NCI-H2171 (cell line): ENCODE data around the gene CAMKV.
"Not testable (repeated sequence)": the region's sequence is repeated elsewhere in the genome, so short reads cannot be mapped to it uniquely, and the experiment has no call there.

Experiments used
- DNase-seq: peaks from one replicate; lab custom pipeline; 2025; lab: John Stamatoyannopoulos, UW

CAMKV gene, protein sequence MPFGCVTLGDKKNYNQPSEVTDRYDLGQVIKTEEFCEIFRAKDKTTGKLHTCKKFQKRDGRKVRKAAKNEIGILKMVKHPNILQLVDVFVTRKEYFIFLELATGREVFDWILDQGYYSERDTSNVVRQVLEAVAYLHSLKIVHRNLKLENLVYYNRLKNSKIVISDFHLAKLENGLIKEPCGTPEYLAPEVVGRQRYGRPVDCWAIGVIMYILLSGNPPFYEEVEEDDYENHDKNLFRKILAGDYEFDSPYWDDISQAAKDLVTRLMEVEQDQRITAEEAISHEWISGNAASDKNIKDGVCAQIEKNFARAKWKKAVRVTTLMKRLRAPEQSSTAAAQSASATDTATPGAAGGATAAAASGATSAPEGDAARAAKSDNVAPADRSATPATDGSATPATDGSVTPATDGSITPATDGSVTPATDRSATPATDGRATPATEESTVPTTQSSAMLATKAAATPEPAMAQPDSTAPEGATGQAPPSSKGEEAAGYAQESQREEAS

DNA sequence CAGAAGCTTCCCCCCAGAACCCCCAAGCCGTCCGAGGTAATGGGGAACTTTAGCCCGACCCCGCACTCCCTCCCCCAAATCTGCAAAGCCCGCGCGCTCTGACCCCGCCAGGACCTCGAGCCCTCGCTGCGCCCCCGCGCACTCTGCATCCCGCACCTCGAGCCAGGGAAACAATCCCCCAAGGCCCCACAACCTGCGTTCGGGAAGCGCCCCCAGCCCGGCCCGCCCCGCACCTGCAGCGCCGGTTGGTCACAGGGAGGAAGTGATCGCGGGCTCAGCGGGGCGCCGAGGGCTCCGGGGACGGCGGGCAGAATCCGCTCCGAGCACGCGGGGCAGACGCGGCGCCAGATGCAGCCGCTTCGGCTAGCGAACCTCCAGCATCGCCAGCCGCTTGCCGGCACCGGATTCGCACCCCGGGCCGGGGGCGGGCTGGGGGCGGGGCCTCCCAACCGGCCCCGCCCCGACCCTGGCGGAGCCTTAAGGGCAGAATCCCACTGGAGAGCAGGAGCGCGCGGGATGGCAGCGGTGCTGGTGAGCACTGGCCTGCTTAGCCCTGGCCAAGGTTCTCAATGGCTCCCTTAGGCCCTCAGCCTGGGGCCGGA lies at the start of gene CAMKV:
TSS of gene CAMKV (minus strand) at position 382 of the 602 bp plus-strand sequence. CDS start 7,518 bp downstream, outside the sequence.
- DNase-seq = peak; percentile 53

GRCh38 chr3:49917806-49918590 lies 48.3 kb upstream of the CAMKV start:
- DNase-seq = not testable (repeated sequence)

DNA sequence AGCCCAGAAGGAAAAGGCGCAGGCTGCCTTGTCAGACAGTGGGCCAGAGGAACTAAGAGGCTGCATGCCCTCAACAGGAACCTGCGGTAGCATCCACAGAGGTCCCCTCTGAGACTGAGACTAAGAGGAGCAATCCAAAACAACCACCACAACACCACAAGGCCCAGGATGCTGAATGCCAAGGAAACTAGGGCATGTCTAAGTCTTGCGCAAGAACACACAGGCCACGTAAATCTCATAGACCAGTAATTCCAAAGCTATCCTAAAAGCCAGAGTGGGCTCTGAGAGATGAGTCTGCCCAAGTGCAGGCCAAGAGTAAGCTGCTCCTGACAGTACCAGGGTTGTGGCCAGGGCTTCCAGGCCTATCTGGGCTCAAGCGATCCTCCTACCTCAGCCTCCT lies 47.0 kb upstream of the CAMKV start:
- no peak for DNase-seq

GRCh38 chr3:49914906-49915305 lies 45.2 kb upstream of the CAMKV start:
- no peak for DNase-seq

DNA sequence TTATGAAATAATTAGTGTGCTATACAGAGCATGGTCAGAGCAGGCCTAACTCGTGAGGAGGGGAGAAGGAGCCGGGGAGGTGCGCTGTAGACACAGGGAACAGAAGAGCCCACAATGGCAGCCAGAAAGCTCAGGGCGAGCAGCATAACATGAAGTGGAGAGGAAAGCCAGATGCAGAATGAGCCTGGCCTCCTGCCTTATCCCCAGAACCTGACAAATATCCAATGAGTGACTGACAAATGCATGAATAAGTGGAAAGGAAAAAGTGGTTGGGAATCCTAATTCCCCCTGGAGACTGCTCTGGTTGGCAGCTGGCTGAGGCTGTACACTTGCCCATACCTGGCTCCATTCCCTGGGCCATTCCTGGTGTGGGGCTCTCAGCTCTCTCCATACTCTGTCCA lies 43.2 kb upstream of the CAMKV start:
- peak; percentile 33 for DNase-seq

GRCh38 chr3:49911611-49912010 lies 41.9 kb upstream of the CAMKV start:
- no peak for DNase-seq

DNA sequence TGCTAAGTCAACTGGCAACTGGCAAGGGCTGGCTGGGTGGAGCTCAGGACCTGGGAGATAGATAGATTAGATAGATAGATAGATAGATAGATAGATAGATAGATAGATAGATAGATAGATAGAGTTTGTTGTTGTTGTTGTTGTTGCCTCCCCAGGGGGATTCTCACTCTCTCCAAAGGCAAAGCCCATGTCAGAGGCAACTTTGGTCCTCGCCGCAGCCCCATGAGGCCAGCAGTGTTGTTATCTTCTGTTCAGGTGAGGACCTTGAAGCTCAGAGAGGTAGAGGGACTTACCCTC lies 41.4 kb upstream of the CAMKV start:
- DNase-seq = no peak

DNA sequence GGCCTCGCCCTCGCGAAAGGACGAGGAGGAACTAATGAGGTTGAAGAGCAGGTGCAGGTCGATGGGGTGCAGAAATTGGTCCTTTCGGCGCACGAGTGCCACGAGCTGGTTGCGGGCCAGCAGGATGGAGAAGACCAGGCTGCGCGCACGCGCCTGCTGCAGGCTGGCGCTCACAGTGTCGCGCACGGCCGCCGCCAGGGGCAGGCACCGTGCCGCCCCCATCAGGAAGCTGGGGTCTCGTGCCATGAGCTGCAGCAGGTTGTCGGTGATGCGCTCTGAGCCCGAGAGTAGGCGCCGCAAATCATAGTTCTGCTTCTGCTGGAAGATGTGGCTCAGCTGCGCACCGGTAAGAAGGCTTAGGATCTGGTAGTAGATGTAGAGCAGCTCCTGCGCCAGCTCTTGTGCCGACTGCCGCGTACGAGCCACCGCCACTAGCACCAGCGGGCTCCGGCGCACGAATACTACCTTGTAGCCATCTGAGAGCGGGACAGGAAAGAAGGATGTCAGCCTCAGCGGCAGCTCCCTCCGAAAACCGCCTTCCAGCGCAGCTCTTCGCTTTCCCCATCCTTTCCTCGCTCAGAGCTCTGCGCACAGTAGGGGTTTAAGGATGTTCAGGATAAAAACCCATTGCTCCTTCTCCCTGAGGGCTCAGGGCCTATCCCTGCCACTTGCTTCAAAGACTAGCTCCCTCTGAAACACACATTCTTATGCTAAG lies 40.9 kb upstream of the CAMKV start:
- no peak for DNase-seq

GRCh38 chr3:49908373-49909199 lies 38.9 kb upstream of the CAMKV start:
- no peak for DNase-seq

GRCh38 chr3:49906073-49906743 lies 36.5 kb upstream of the CAMKV start:
- peak; percentile 8 for DNase-seq

GRCh38 chr3:49904448-49904847 lies 34.7 kb upstream of the CAMKV start:
- not testable (repeated sequence) for DNase-seq

GRCh38 chr3:49903451-49904424 lies 34.0 kb upstream of the CAMKV start, which contains the start of gene MST1R:
TSS of gene MST1R (minus strand) at chr3:49903873. CDS start at chr3:49903609, 264 bp downstream.
- no peak for DNase-seq

DNA sequence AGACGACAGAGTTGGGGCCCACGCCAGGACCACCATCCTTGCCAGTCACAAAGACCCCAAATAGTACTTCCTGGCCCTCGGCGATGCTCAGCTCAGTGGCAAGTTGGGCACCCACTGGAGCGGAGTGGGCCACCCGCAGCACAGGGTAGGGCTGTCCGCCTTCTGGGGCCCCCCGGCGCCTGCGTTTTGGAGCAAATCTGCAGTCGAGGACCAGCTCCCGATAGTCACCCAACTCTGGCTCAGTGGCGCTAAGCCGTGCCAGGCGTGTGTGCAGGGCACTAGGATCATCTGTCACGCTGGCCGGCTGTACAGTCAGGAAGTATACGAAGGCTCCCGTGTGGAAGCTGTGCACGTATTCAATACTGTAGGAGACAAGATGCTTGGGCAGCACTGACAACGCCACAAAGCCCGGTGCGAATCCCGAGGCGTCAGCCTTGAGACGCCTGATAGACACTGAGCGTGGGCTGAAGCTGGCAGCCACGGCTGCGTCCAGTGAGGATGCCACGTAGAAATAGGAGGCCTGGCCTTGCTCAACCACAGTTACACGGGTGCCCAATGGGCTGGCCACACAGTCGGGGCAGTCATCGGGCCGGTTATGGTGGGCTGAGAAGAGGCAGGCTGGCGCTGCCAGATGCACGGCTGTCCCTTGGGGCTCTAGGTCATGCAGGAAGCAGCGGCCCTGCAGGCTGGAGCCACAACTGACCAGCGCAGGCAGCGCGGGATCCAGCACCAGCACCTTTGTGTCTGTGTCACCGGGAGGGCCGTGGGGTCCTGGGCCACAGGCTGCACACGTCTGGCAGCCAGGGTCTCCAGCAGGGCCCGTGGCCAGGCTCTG lies 33.0 kb upstream of the CAMKV start:
- DNase-seq = no peak

- DNase-seq = no peak
Observed at GRCh38 chr3:49901366-49902339, 31.9 kb upstream of the CAMKV start.

DNA sequence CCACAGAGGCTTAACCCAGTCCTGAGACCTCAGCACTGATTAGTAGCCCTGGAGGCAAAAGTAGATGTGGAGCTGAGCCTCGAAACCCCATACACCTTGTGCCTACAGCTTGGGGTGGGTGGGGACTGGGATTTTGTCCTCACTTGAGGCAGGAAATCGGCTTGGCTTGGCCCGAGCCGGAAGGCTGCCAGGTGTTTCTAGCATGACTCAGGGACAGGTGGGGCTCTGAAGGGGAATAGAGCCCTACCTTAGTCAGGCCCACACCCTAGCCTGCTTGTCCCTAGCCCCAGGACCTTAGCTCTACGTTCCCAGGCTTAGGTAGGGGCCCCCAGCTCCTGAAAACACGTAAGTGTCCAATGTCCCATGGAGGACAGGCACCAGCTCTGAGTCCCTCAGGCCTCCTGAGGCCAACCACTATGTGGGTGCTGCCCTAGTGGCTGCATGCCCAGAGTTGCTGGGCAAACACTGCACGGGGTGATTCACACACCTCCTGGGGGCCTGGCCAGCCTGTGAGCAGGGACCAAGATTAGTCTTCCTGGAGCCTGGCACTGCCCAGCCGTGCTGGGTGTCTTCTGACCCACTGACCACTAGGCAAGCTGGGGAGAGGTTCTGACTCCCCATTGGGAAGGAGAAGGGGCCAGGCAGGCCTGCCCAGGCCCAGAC lies 30.9 kb upstream of the CAMKV start:
- DNase-seq = no peak

GRCh38 chr3:49899815-49900214 lies 30.1 kb upstream of the CAMKV start:
- no peak for DNase-seq

- DNase-seq = no peak
Observed at GRCh38 chr3:49898991-49899390, 29.3 kb upstream of the CAMKV start.
